HCT116 (cell line): ENCODE measurements around the gene ZCCHC9. TPM values are rescaled to one million over a fixed set of nuclear protein-coding genes. Genes with fewer than 3 reads are reported as not detected.
"Not testable (repeated sequence)": the region's sequence is repeated elsewhere in the genome, so short reads cannot be mapped to it uniquely, and the experiment has no call there.

Experiments used
- ATAC-seq: fragments of 200-7000 bp; cut with Tn5 transposase; 2 replicates; pipeline ENCODE4 v1.9.1; 2020; ENCODE audit warnings: mild to moderate bottlenecking, moderate library complexity
- BruUV-seq: library from RNA; stranded (reverse); fragments of 400-500 nt; replicated peaks from 2 replicates; lab custom pipeline; 2021; lab: Mats Ljungman, UMichigan
- CTCF ChIA-PET: fragments of 300-600 bp; sonication (Branson Sonifier 250); formaldehyde crosslinking; loops from one replicate; lab custom pipeline; 2021; ENCODE audit warnings: antibody characterized with exemption; lab: Charles Lee
- POLR2A ChIA-PET: fragments of 300-600, 350-600 bp; sonication (Branson Sonifier 250); formaldehyde crosslinking; loops from one replicate; lab custom pipeline; 2021; ENCODE audit warnings: antibody characterized with exemption; lab: Charles Lee
- RAD21 ChIA-PET, 2 experiments: fragments of 300-600 bp; sonication (Branson Sonifier 250); formaldehyde crosslinking; loops; one replicate each; lab custom pipeline; 2023; ENCODE audit warnings: low total read pairs in 2 of 2; ENCODE audit not compliant: uncharacterized antibody in 2 of 2, unreplicated experiment in 2 of 2, low non-redundant PET in 1 of 2; lab: Charles Lee
- DNase-seq: peaks from one replicate; pipeline ENCODE4 v3.0.0-alpha.2; 2010; ENCODE audit warnings: low read depth, low spot score
- H2AFZ ChIP-seq: fragments of 200-600 bp; shearing (Covaris generic), sonication (generic); 2 replicates; pipeline ENCODE4 v1.6.1; 2017; ENCODE audit warnings: low read depth, mixed run types, mixed read lengths, antibody characterized with exemption, low read length; ENCODE audit not compliant: poor library complexity, severe bottlenecking
- H3K27ac ChIP-seq: 2 replicates; pipeline ENCODE4 v1.5.1; 2012; ENCODE audit warnings: low read depth, low read length
- H3K27me3 ChIP-seq: fragments of 200-600 bp; sonication (generic); 2 replicates; pipeline ENCODE4 v1.6.1; 2016; ENCODE audit warnings: mixed run types, low read length, mixed read lengths; ENCODE audit not compliant: insufficient read depth
- H3K36me3 ChIP-seq, 2 experiments: fragments of 200-500 bp in 1 of 2; fragments of 200-600 bp in 1 of 2; sonication (Bioruptor generic) in 1 of 2; sonication (generic) in 1 of 2; 2 replicates each; pipeline versions ENCODE4 v1.5.1 to v1.6.1; 2014 to 2016; ENCODE audit warnings: low read length in 2 of 2, inconsistent platforms in 1 of 2, mixed read lengths in 1 of 2, mixed run types in 1 of 2; ENCODE audit not compliant: insufficient read depth in 2 of 2, control insufficient read depth in 1 of 2
- H3K4me1 ChIP-seq, 2 experiments: fragments of 200-600 bp in 1 of 2; sonication (generic) in 1 of 2; 2 replicates each; pipeline versions ENCODE4 v1.5.1 to v1.6.1; 2012 to 2017; ENCODE audit warnings: low read length in 2 of 2, inconsistent platforms in 1 of 2, mild to moderate bottlenecking in 1 of 2, mixed read lengths in 1 of 2, mixed run types in 1 of 2, moderate library complexity in 1 of 2; ENCODE audit not compliant: insufficient read depth in 2 of 2, control insufficient read depth in 1 of 2
- H3K4me2 ChIP-seq: fragments of 200-600 bp; sonication (generic); 2 replicates; pipeline ENCODE4 v1.6.1; 2017; ENCODE audit warnings: mixed run types, low read length, mixed read lengths
- H3K4me3 ChIP-seq, 2 experiments: fragments of 200-600 bp in 1 of 2; sonication (generic) in 1 of 2; replicated peaks in 1 of 2; 2 replicates each; pipeline ENCODE4 v1.5.1; 2011 to 2016; ENCODE audit warnings: low read length in 2 of 2, control low read depth in 1 of 2, low read depth in 1 of 2, mild to moderate bottlenecking in 1 of 2, mixed read lengths in 1 of 2, mixed run types in 1 of 2
- H3K79me2 ChIP-seq: fragments of 200-600 bp; sonication (generic); 2 replicates; pipeline ENCODE4 v1.6.1; 2017; ENCODE audit warnings: mild to moderate bottlenecking, mixed run types, low read length, moderate library complexity, mixed read lengths; ENCODE audit not compliant: insufficient read depth
- H3K9ac ChIP-seq: fragments of 200-600 bp; sonication (generic); 2 replicates; pipeline ENCODE4 v1.6.1; 2016; ENCODE audit warnings: low read length, mixed read lengths
- H3K9me2 ChIP-seq: fragments of 200-600 bp; sonication (generic), shearing (Covaris generic); 2 replicates; pipeline ENCODE4 v1.6.1; 2017; ENCODE audit warnings: mixed run types, mild to moderate bottlenecking, moderate library complexity; ENCODE audit not compliant: insufficient read depth
- H3K9me3 ChIP-seq, 2 experiments: fragments of 200-500 bp in 1 of 2; fragments of 200-600 bp in 1 of 2; sonication (Bioruptor generic) in 1 of 2; sonication (generic) in 1 of 2; 2 replicates each; pipeline ENCODE4 v1.6.1; 2014 to 2017; ENCODE audit warnings: low read length in 2 of 2, mixed read lengths in 2 of 2, inconsistent platforms in 1 of 2, low read depth in 1 of 2, mild to moderate bottlenecking in 1 of 2, mixed run types in 1 of 2, moderate library complexity in 1 of 2; ENCODE audit not compliant: control insufficient read depth in 1 of 2, insufficient read depth in 1 of 2
- H4K20me1 ChIP-seq: fragments of 200-600 bp; sonication (generic), shearing (Covaris generic); 2 replicates; pipeline ENCODE4 v1.6.1; 2017; ENCODE audit warnings: mixed run types, mild to moderate bottlenecking, moderate library complexity; ENCODE audit not compliant: insufficient read depth
- ATF3 ChIP-seq: IDR thresholded peaks from 2 replicates; pipeline ENCODE4 v1.6.1; 2012
- CEBPB ChIP-seq: IDR thresholded peaks from 2 replicates; pipeline ENCODE4 v1.6.1; 2012; ENCODE audit warnings: low read depth
- ELF1 ChIP-seq: IDR thresholded peaks from 2 replicates; pipeline ENCODE4 v1.6.1; 2012; ENCODE audit warnings: low read depth, borderline replicate concordance
- EZH2 ChIP-seq: fragments of 200-600 bp; sonication (generic); IDR thresholded peaks from 2 replicates; pipeline ENCODE4 v1.6.1; 2017; ENCODE audit warnings: antibody characterized with exemption, mixed run types
- EZH2phosphoT487 ChIP-seq: fragments of 200-600 bp; IDR thresholded peaks from 2 replicates; pipeline ENCODE4 v1.6.1; 2018; ENCODE audit warnings: antibody characterized with exemption, borderline replicate concordance
- JUND ChIP-seq: IDR thresholded peaks from 2 replicates; pipeline ENCODE4 v1.6.1; 2012
- MAX ChIP-seq: IDR thresholded peaks from 2 replicates; pipeline ENCODE4 v1.6.1; 2012
- POLR2A ChIP-seq: IDR thresholded peaks from 2 replicates; pipeline ENCODE4 v1.7.0; 2011; ENCODE audit warnings: borderline replicate concordance; ENCODE audit not compliant: insufficient read depth, insufficient read length; ENCODE audit errors: extremely low read depth
- POLR2AphosphoS5 ChIP-seq: IDR thresholded peaks from 2 replicates; pipeline ENCODE4 v1.6.1; 2011; ENCODE audit warnings: mild to moderate bottlenecking, low read depth, low read length, moderate library complexity
- RAD21 ChIP-seq: IDR thresholded peaks from 2 replicates; pipeline ENCODE4 v1.6.1; 2012; ENCODE audit warnings: low read depth, mild to moderate bottlenecking
- SP1 ChIP-seq: IDR thresholded peaks from 2 replicates; pipeline ENCODE4 v1.6.1; 2012; ENCODE audit warnings: low read depth
- YY1 ChIP-seq: IDR thresholded peaks from 2 replicates; pipeline ENCODE4 v1.6.1; 2011; ENCODE audit warnings: low read length, low read depth, moderate library complexity, mild to moderate bottlenecking; ENCODE audit not compliant: insufficient replicate concordance; ENCODE audit errors: extremely low read depth
- ZFX ChIP-seq: fragments of 450-650 bp; IDR thresholded peaks from 2 replicates; pipeline ENCODE4 v1.6.1; 2017
- intact Hi-C: fragments of 100-400 bp; cut with micrococcal nuclease; formaldehyde crosslinking; loops from 2 replicates; pipeline ENCODE4 v1.10.0; 2022
- total RNA-seq: library from RNA; stranded (reverse); gene quantifications from one replicate; pipeline ENCODE4 v1.2.1, GENCODE V29; 2021; ENCODE audit not compliant: unreplicated experiment
- TF ChIP-seq, protein P1 (sequence below): IDR thresholded peaks from 2 replicates; pipeline ENCODE4 v1.6.1; 2011; ENCODE audit warnings: mild to moderate bottlenecking, low read length, moderate library complexity; ENCODE audit not compliant: insufficient replicate concordance; ENCODE audit errors: extremely low read depth

The ZCCHC9 gene
- total RNA-seq, 1 experiment from 2014 or later = 33.7 TPM

DNA sequence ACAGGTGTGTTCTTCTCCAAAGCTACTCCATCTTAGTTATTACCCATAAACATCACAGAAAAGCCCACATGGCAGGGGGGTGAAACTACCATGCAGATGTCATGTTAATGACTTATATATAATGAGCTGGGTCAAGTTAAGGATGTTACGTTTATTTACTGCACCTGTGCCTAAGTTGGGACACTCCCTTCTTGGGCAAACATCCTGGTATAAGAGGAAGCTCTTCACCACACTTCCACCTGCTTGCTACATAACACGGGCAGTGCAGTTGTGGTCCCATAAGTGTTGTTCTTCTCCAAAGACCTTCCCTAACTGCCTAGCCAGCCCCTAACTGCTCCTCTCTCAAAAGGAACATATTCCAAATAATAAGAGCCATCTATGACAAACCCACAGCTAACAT lies 9.3 kb upstream of the ZCCHC9 start (continued):
- TF ChIP-seq, protein P1, sequence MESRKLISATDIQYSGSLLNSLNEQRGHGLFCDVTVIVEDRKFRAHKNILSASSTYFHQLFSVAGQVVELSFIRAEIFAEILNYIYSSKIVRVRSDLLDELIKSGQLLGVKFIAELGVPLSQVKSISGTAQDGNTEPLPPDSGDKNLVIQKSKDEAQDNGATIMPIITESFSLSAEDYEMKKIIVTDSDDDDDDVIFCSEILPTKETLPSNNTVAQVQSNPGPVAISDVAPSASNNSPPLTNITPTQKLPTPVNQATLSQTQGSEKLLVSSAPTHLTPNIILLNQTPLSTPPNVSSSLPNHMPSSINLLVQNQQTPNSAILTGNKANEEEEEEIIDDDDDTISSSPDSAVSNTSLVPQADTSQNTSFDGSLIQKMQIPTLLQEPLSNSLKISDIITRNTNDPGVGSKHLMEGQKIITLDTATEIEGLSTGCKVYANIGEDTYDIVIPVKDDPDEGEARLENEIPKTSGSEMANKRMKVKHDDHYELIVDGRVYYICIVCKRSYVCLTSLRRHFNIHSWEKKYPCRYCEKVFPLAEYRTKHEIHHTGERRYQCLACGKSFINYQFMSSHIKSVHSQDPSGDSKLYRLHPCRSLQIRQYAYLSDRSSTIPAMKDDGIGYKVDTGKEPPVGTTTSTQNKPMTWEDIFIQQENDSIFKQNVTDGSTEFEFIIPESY = no peak
- no peak for TF ChIP-seq EZH2phosphoT487

- Histone ChIP-seq H3K9me3 (peaks cover 0 to 11% of the 10 kb centered on the region in 2 experiments; a peak in 2 of 4 replicates), H3K79me2 (peaks cover 61% of the 10 kb centered on the region)
- CTCF ChIA-PET, intact Hi-C loops, ATAC-seq, H4K20me1 ChIP-seq, RAD21 ChIA-PET, DNase-seq, BruUV-seq, H3K36me3 ChIP-seq, H3K9me2 ChIP-seq, H3K9ac ChIP-seq, H3K27ac ChIP-seq, H2AFZ ChIP-seq, H3K4me1 ChIP-seq, H3K4me3 ChIP-seq, H3K4me2 ChIP-seq, H3K27me3 ChIP-seq, POLR2A ChIA-PET: not testable (repeated sequence)
Observed at GRCh38 chr5:81294021-81294420, 7.4 kb upstream of the ZCCHC9 start.

GRCh38 chr5:81297531-81297930 lies 3.9 kb upstream of the ZCCHC9 start:
- Histone ChIP-seq H4K20me1 (no peaks in the 10 kb centered on the region), H3K9ac (no peak overlapping the region), H3K4me2 (no peak overlapping the region), H3K27ac (no peak overlapping the region), H3K4me1 (peaks cover 7 to 19% of the 10 kb centered on the region in 2 experiments; a peak in 2 of 4 replicates), H2AFZ (no peak overlapping the region), H3K36me3 (no peaks in the 10 kb centered on the region), H3K9me2 (no peaks in the 10 kb centered on the region), H3K9me3 (peaks cover 0 to 4% of the 10 kb centered on the region in 2 experiments; a peak in 2 of 4 replicates), H3K27me3 (no peaks in the 10 kb centered on the region), H3K79me2 (peaks cover 50% of the 10 kb centered on the region), H3K4me3 (no peak overlapping the region)
- ChIA-PET POLR2A (no interaction called here), CTCF (no interaction called here), RAD21 (no interaction called here)
- BruUV-seq = no TSS peak
- ATAC-seq (no peak), DNase-seq (no peak)
- intact Hi-C loops = no loop called here
- TF ChIP-seq RAD21 (no peak), ELF1 (no peak), SP1 (no peak), JUND (no peak), POLR2A (no peak), CEBPB (no peak), EZH2 (no peak), YY1 (no peak), ATF3 (no peak), ZFX (no peak), POLR2AphosphoS5 (no peak), MAX (no peak)
- TF ChIP-seq, protein P1 = no peak
